GM21576 (cell line): ENCODE results near the gene NIPAL1.

Source experiments
- ATAC-seq: cut with Tn5 transposase; IDR thresholded peaks from one replicate; pipeline ENCODE4 v1.9.1; 2021; ENCODE audit warnings: mild to moderate bottlenecking, moderate library complexity; ENCODE audit not compliant: unreplicated experiment

NIPAL1 gene

DNA sequence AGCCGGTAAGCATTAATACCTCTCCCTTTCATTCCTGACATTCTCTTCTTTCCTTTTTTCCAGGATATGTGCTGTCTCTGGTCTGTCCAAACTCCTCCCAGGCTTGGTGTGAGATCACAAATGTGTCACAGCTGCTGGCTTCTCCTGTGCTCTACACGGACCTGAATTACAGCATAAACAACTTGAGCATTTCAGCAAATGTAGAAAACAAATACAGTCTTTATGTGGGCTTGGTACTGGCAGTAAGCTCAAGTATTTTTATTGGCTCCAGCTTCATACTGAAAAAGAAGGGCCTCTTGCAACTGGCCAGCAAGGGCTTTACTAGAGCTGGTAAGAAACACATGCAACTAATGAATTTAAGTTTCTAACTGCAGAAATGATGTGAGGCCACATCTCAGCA lies 8.4 kb downstream of the NIPAL1 start:
- ATAC-seq, result no peak

DNA sequence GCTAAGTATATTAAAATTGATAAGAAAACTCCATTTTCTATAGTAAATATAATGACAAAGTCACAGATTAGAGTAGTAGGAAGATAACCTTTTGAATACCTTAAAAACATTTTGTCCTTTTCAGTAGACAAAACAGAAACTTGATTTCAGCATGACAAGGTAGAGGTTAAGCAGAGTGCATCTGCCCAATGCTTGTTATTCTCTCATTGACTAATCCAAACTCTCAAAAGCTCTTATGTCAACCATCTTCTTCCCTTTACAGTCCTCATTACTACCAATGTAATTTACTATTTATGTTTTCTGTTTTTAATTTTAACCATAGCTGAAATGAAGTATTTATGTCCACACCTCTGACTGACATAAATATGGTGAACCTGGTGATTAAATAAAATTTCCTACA lies 11.1 kb downstream of the NIPAL1 start:
- peak; percentile 81 for ATAC-seq

GRCh38 chr4:48028696-48029095 lies 12.1 kb downstream of the NIPAL1 start:
- ATAC-seq, result peak; percentile 54

DNA sequence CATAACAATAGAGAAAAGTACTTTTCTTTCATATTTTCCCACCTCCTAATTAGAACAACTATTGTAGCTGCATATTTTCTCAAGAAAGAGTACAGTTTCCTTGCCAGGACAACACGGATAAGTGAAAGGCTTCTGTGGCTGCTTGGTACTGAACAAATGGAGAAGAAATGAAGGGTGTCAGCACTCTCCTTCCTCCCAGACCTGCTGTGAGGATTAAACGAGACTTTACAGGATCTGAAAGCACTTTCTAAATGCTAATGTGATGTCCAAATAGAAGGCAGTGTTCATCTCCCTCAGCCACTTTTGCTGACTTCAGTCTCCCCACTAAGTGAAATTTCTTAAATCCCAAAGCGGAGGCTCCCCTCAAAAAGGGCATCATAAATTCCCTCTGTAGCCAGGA lies 13.9 kb downstream of the NIPAL1 start:
- ATAC-seq, result no peak

- ATAC-seq, result no peak
Measured at GRCh38 chr4:48031802-48032525, 15.4 kb downstream of the NIPAL1 start.

DNA sequence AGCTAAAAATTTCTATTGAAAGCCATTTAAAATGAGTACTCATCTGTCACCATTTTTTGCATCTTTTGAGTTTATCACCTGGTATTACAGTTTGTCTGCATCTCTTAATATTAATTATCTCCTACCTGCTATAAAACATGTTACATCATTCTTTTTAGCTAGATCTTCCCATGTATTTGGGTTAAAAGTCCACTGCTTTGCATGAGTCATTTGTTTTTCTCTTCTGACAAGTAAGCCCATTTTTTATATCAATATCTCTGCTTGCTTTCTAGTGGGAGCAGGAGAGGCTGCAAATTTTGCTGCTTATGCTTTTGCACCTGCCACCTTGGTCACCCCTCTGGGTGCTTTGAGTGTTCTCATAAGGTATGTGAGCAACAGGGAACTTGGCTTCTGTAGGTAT lies 16.1 kb downstream of the NIPAL1 start:
- no peak for ATAC-seq

- ATAC-seq, result no peak
Measured at GRCh38 chr4:48033412-48033811, 16.8 kb downstream of the NIPAL1 start.

DNA sequence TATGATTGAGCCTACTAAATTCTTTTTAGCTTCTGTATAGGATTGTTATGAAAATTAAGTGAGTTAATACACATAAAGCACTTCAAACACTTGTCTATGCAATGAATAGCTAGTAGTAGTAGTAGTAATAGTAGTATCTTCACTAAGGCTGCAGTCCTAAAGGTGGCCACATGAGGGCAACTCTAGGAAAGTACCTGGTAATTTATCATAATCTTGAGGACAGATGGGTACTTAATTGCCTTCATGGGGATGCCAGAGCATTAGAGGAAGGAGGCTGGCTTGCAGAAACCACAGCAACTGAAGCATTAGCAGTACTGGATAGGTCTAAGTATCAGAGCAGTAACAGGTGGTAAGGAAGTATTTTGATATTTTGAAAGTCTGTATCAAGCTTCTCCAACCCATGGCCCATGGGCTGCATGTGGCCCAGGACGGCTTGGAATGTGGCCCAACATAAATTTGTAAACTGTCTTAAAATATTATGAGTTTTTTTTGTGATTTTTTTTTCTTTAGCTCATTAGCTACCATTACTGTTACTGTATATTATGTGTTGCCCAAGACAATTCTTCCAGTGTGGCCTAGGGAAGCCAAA lies 17.3 kb downstream of the NIPAL1 start:
- ATAC-seq, result no peak

- ATAC-seq, result no peak
Measured at GRCh38 chr4:48035952-48036351, 19.4 kb downstream of the NIPAL1 start.

DNA sequence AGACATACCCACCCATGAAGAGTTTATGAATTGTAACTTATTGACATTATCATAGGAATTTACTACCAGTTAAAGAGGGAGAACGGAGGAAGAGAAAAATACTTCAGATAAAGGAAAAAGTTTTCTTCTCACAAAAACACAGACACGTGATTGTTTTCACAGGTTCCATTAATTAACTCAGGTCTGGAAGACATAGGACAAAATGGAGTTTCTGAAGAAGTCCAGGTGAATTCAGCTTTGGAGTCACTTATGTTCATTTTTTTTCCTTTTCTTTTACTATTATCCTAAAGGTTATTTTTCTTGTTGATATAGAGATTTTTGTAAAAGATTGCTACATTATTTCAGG lies 20.5 kb downstream of the NIPAL1 start:
- ATAC-seq, result no peak

- ATAC-seq, result no peak
Measured at GRCh38 chr4:48038666-48039065, 22.1 kb downstream of the NIPAL1 start.

- no peak for ATAC-seq
Measured at GRCh38 chr4:48039561-48039960, 23.0 kb downstream of the NIPAL1 start.

- ATAC-seq, result no peak
Measured at GRCh38 chr4:48041535-48042137, 25.1 kb downstream of the NIPAL1 start.

DNA sequence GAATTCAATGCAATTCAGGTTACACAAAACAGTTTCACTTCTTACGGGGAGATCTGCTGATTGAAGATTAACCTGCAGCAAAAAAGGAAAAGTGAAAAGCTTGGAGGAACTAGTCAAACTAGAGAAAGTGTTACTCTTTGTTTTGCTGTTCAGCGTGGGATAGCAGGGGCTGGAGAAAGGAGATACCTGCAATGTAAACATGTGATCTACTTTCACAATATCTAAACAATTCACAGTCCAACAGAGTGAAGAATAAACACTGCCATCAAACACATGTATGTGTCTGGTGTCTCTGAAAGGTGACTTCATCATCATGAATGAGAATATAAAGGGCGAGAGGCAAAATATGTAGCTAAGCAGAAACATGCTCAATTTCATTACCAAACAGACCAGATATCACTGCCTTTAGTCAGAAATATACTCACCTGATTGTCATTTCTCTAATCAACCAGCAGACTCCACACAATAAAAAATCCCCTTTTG lies 26.4 kb downstream of the NIPAL1 start:
- no peak for ATAC-seq

DNA sequence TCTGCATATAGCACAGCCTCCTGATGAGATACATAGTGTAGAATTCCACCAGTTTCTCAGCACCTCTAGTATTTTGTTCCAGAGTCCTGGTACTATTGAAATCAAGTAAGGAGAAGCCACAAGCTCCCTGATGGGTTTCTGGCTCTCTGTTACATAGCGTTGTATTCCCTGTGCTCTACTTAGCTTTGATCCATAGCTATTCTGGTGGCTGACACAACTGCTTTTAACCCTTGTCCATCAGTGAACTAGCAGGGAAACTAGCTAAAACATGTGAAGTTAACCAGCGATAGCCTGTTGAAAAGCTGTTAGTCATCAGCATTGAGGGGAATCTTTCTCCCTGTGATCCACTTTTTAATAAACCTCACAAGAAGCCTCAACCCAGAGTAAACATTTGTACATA lies 26.9 kb downstream of the NIPAL1 start:
- no peak for ATAC-seq

DNA sequence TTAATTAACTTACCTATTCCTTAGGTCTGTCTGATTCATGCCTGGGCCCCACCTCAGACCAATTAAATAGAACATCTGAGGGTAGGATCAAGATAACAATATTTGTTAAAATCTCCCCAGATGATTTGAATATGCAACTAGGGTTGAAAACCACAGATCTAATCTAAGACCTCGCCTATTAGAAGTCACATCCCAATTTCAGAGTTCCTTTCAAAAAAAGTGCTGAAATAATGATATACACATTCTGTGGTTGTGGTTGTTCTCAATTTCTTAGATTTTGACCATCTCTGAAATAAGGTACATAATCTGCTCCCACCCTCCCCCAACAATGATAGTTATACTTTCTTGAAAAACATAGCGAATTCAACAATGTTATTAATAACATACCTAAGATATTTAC lies 27.7 kb downstream of the NIPAL1 start:
- no peak for ATAC-seq

DNA sequence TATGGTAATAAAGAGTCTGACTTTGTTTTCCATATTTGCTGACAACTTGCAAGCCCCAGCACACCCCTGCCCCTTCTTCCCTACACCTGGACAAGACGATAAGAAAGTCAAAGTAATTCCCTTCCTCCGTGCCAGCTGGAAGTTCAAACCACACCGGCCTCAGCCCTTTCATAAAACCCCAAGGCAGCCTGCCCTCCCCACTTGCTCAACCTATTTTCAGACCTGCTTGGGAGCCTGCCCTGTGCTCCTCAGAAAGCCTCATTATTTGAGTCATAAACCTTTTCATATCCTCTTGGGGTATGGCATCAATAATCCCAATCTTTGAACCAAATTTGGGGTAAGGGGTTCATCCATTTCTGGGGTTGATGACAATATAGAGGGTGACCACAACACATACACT lies 29.5 kb downstream of the NIPAL1 start:
- ATAC-seq, result no peak

- ATAC-seq, result peak; percentile 96
Measured at GRCh38 chr4:48047421-48047844, 30.9 kb downstream of the NIPAL1 start.

- peak; percentile 12 for ATAC-seq
Measured at GRCh38 chr4:48047896-48048295, 31.3 kb downstream of the NIPAL1 start.

DNA sequence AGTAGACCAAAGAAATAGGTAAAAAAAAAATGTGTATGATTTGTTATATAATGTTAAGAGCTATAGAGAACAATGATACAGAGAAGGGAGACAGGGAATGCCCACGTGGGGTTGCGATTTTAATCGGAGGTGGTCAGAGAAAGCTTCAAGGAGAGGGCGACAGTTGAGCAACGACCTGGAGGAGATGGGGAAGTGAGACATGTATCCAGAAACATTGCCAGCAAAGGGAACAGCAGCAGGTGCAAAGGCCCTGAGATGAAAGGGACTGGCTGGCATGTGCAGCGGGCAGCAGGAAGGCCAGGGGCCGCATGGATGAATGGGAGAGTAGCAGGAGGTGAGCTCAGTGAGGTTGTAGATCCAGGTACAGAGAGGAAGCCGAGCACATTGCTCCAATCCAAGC lies 32.9 kb downstream of the NIPAL1 start:
- ATAC-seq, result no peak

DNA sequence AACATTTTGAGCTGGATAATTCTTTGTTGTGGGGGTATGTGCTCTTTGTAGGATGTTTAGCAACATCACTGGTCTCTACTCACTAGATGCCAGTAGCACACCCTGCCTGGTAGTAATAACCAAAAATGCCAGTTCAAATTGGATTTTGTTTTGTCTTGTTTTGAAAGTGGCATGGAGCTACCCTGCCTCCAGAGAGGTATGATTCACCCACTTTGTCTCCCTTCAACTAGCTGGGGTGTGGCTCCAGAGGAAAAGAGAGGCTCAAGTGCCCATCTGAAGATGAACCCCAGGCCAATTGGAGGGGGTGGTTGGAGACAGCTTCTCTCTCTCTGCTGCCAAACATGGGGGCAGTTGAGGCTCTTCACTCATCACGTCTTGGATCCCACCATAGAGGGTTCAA lies 34.5 kb downstream of the NIPAL1 start:
- ATAC-seq, result no peak
